Astrocyte of the cerebellum (primary cell): ENCODE results near the gene BTG2.
"Not testable (repeated sequence)": the region's sequence is repeated elsewhere in the genome, so short reads cannot be mapped to it uniquely, and the experiment has no call there.

Experiments used
- DNase-seq: peaks from one replicate; pipeline ENCODE4 v3.0.0-alpha.2; 2011; ENCODE audit warnings: low read depth
- H3K4me3 ChIP-seq: 2 replicates; pipeline ENCODE4 v1.5.1; 2011; ENCODE audit warnings: mild to moderate bottlenecking, low read depth, low read length, moderate library complexity
- in situ Hi-C: cut with HindIII; loops from 2 replicates; pipeline ENCODE4 v1.10.0; 2017; ENCODE audit warnings: low sequenced_read_pairs
- TF ChIP-seq, protein P1 (sequence below): IDR thresholded peaks from 2 replicates; pipeline ENCODE4 v1.5.1; 2012; ENCODE audit warnings: low read length, low read depth, moderate library complexity, mild to moderate bottlenecking; ENCODE audit errors: missing control alignments

Gene BTG2

DNA sequence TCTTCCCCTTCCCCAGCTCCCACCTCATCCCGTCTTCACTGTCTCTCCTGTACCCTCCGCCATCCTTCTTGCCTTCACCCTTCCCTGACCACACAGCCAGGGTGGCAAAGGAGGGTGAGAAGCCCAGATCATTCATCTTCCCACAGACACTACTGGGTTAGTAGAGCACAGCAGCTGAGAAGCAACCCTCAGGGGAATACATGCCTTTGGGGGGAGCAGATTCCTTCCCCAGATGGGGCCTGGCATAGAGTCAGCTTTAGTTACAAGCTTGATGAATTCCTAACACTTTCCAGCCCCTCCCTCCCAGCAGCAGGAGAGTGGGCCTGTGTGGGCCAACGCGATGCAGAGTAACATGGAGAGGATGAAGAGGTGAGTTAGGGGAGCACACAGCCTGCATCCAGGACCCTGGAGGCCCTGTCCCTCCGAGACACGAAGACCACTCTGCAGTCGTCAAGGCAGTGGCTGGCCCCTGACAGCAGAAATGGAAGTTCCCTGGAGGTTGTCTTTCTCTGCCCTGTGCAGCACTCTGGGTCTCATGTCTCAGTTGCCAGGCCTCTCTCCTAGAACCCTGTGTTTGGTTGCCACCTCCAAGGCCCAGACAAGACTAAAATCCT lies 8.8 kb upstream of the BTG2 start:
- no peak for DNase-seq
- TF ChIP-seq, protein P1, sequence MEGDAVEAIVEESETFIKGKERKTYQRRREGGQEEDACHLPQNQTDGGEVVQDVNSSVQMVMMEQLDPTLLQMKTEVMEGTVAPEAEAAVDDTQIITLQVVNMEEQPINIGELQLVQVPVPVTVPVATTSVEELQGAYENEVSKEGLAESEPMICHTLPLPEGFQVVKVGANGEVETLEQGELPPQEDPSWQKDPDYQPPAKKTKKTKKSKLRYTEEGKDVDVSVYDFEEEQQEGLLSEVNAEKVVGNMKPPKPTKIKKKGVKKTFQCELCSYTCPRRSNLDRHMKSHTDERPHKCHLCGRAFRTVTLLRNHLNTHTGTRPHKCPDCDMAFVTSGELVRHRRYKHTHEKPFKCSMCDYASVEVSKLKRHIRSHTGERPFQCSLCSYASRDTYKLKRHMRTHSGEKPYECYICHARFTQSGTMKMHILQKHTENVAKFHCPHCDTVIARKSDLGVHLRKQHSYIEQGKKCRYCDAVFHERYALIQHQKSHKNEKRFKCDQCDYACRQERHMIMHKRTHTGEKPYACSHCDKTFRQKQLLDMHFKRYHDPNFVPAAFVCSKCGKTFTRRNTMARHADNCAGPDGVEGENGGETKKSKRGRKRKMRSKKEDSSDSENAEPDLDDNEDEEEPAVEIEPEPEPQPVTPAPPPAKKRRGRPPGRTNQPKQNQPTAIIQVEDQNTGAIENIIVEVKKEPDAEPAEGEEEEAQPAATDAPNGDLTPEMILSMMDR = no peak
- in situ Hi-C loops = no loop called here
- H3K4me3 ChIP-seq = no peak overlapping the region

DNA sequence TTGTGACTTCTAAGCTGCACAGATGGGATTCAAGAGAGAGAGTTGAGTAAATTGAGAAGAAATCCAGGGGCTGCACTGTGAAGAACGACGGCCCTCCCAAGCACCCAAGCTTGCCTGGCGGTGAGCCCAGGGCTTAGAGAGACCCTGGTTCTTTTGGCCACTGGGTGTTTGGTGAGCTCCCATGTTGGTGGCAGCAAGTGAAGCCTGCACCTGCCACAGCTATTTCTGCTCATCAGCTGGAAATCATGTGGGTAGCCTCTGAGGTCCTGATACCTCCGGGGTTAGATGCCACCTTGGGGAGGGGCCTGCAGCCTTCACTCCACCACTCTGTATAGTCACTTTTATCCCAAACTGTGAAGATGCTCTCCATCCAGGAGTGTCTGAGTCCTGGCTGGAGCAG lies 6.2 kb upstream of the BTG2 start:
- TF ChIP-seq, protein P1 = no peak
- DNase-seq = no peak
- in situ Hi-C loops = no loop called here
- no peak overlapping the region for H3K4me3 ChIP-seq

DNA sequence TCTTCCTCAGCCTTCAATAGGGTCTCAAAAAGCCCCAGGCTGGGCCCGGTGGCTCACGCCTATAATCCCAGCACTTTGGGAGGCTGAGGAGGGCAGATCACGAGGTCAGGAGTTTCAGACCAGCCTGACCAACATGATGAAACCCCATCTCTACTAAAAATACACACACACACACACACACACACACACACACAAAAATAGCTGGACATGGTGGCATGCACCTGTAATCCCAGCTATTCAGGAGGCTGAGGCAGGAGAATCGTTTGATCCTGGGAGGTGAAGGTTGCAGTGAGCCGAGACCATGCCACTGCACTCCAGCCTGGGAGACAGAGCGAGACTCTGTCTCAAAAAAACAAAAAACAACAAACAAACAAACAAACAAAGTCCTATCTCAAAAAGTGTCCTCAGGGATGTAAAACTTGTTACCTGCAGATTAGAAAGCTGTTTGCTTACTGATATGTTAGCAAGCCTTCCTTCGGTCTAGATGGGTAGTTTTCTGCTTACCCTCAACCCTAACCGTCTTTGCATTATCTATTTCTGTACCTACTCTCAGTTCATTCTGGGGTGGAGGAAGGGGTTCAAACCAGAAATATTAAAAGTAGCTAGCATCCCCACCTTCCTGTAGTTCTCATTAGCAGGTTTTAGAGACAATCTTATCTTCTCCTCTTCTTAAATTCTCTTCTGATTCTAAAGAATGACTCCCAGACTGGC lies 5.4 kb upstream of the BTG2 start:
- DNase-seq, H3K4me3 ChIP-seq, in situ Hi-C loops: not testable (repeated sequence)

DNA sequence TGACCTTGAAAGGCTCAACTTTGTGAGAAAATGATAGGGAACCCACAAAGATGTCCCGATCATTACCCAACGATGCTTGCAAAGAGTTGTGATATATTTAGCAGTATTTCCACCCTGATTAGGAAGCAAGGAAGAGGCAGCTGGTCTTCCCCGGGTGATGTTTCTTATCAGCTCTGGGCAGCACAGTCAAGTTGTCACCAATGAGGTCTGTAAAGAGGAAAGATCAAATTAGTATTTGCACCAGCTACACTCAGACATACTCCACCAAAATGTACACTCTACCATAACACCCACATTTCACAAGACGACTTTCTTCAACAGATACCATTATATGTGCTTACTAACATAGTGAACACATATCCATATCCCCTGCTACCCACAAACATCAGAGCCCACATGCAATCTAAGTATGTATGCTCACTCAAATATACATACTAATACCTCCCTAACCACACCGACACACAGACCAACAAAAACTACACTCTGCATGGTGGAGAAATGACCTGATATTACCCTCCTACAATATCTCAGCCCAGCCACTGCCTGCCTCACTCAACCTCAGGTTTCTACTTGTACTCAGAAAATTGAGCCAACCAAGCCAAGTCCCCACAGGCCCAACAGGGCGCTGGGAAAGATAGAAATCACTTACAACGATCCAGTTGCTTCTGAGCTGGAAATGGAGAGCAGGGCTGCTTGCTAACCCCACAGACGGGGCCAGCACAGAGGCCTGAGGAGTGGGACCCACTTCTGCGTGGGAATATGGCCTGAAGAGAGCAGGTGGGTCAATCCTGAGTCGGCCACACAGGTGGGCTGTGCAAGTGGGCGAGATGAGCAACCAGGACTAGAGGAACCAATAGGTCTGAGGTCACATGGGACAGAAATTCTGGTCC lies 4.6 kb upstream of the BTG2 start:
- H3K4me3 ChIP-seq = no peak overlapping the region
- TF ChIP-seq, protein P1 = no peak
- DNase-seq = no peak
- in situ Hi-C loops = no loop called here

DNA sequence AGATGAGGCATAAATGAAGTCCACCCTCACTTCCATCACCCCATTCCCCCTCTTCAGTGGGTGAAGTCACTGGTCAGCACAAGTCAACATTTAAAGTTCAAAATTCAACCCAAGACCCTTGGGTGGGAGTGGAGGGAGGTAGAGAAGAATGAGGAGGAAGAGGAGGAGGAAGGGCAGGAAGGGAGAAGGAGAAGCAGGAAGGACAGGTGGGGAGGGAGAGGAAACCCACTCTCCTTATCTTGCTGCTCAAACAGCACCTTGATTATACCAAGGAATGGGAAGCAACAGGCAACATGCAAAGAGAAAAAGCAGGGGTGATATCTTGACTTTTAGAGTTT lies 4.0 kb upstream of the BTG2 start:
- TF ChIP-seq, protein P1 = no peak
- DNase-seq = no peak
- in situ Hi-C loops = no loop called here
- H3K4me3 ChIP-seq = no peak overlapping the region

DNA sequence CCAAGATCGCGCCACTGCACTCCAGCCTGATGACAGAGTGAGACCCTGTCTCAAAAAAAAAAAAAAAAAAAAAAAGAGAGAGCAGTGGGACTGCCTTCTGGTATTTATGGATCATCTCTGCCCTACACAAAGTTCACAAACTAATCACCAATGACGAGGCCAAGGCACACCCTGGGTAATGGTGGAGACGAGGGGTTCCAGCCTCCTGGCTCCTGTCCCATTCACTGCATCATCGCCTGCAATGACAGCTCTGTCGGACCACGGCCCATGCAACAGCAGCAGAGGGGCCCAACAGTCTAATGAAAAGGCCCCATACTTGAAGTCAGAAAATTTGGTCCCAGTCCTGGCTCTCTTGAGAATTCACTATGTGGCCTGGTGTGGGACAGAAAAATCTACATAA lies 2.9 kb upstream of the BTG2 start:
- TF ChIP-seq, protein P1 = no peak
- no peak for DNase-seq
- in situ Hi-C loops = no loop called here
- H3K4me3 ChIP-seq = no peak overlapping the region

DNA sequence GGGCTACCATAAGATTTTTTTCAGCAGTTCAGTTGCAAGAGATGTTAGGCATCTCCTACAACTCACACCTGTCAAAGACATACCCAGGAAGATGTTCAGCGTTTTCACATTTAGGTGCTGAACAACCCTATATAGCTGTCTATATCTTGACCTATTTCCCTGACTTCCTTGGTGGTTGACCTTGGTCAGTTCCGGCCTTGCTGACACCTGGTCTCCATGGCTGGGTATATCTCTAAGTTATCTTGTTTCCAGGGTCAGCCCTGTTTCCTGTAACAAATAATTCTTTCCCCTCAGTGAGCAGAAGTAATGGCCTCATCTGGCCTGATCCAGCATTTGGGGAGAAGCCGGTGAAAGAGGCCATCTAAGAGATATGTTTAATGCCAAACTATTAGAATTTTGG lies 2.4 kb upstream of the BTG2 start:
- DNase-seq = no peak
- in situ Hi-C loops = no loop called here
- H3K4me3 ChIP-seq = no peak overlapping the region
- TF ChIP-seq, protein P1 = no peak
